NB4 (cell line): ENCODE data around the gene RPL22.

Experiments
- MAX ChIP-seq: IDR thresholded peaks from 2 replicates; pipeline ENCODE4 v1.6.1; 2011; ENCODE audit warnings: low read depth, low read length
- POLR2A ChIP-seq: IDR thresholded peaks from 2 replicates; pipeline ENCODE4 v1.6.1; 2011; ENCODE audit warnings: mild to moderate bottlenecking; ENCODE audit not compliant: insufficient read length; ENCODE audit errors: extremely low read depth
- TF ChIP-seq, protein P1 (sequence below): IDR thresholded peaks from one replicate; pipeline ENCODE4 v1.5.1; 2012; ENCODE audit warnings: low read depth, low read length

GRCh38 chr1:6158181-6158580, 41.2 kb downstream of the RPL22 start:
- TF ChIP-seq, protein P1, sequence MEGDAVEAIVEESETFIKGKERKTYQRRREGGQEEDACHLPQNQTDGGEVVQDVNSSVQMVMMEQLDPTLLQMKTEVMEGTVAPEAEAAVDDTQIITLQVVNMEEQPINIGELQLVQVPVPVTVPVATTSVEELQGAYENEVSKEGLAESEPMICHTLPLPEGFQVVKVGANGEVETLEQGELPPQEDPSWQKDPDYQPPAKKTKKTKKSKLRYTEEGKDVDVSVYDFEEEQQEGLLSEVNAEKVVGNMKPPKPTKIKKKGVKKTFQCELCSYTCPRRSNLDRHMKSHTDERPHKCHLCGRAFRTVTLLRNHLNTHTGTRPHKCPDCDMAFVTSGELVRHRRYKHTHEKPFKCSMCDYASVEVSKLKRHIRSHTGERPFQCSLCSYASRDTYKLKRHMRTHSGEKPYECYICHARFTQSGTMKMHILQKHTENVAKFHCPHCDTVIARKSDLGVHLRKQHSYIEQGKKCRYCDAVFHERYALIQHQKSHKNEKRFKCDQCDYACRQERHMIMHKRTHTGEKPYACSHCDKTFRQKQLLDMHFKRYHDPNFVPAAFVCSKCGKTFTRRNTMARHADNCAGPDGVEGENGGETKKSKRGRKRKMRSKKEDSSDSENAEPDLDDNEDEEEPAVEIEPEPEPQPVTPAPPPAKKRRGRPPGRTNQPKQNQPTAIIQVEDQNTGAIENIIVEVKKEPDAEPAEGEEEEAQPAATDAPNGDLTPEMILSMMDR, result no peak
- TF ChIP-seq POLR2A (no peak), MAX (no peak)
